ENCODE results near the gene ENO4. TPM values are rescaled to one million over a fixed set of nuclear protein-coding genes. Genes with fewer than 3 reads are reported as not detected.

Gene ENO4
- total and polyA plus RNA-seq, 2 donors from 2014 or later: 0.52 to 1.2 TPM

DNA sequence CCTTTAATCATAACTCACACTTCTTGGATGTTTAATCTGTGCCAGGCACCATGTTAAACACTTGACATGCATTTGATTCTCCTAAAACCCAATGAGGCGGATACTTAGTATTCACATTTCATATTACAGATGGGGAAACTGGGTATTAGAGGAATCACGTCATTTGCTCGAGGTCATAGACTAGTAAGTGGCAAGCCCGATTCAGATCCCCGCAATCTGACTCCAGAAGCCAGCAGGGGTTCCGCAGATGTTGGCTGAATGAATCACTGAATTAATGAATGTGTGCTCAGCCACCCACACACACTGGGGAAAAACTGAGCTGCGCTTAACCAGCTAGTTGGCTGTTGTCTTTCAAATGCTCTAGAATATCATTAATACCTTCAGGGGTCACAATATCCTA, 22.5 kb upstream of the ENO4 start:
- H3K4me3 ChIP-seq (ENCODE audit: low read length in 3 of 3): no peak overlapping the region
- no peak for FAIRE-seq
- H3K36me3 ChIP-seq (ENCODE audit: control insufficient read depth in 2 of 3, insufficient read depth in 3 of 3, low read length in 3 of 3): peaks cover 0 to 4% (median 4%) of the 10 kb centered on the region in 3 donors
- no peak overlapping the region for H3K9ac ChIP-seq (ENCODE audit: low read length in 3 of 3)
- TF ChIP-seq, protein P1, sequence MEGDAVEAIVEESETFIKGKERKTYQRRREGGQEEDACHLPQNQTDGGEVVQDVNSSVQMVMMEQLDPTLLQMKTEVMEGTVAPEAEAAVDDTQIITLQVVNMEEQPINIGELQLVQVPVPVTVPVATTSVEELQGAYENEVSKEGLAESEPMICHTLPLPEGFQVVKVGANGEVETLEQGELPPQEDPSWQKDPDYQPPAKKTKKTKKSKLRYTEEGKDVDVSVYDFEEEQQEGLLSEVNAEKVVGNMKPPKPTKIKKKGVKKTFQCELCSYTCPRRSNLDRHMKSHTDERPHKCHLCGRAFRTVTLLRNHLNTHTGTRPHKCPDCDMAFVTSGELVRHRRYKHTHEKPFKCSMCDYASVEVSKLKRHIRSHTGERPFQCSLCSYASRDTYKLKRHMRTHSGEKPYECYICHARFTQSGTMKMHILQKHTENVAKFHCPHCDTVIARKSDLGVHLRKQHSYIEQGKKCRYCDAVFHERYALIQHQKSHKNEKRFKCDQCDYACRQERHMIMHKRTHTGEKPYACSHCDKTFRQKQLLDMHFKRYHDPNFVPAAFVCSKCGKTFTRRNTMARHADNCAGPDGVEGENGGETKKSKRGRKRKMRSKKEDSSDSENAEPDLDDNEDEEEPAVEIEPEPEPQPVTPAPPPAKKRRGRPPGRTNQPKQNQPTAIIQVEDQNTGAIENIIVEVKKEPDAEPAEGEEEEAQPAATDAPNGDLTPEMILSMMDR (IDR thresholded peaks at IDR 0.05; ENCODE audit: borderline replicate concordance, extremely low read depth, insufficient read depth): no peak
- DNase-seq: no peak
- intact Hi-C loops (cut with DNase I): no loop called here
- no peaks in the 10 kb centered on the region for H3K27me3 ChIP-seq (ENCODE audit: control insufficient read depth, insufficient read depth, low read length)
- no peaks in the 10 kb centered on the region for H3K4me1 ChIP-seq (ENCODE audit: control insufficient read depth in 2 of 3, insufficient read depth in 2 of 3, low read depth in 1 of 3, low read length in 3 of 3)
- H3K9me3 ChIP-seq (ENCODE audit: control insufficient read depth in 2 of 3, insufficient read depth in 1 of 3, low read length in 3 of 3): no peaks in the 10 kb centered on the region
- no peak overlapping the region for H3K27ac ChIP-seq (ENCODE audit: low read depth in 2 of 2, low read length in 2 of 2)

DNA sequence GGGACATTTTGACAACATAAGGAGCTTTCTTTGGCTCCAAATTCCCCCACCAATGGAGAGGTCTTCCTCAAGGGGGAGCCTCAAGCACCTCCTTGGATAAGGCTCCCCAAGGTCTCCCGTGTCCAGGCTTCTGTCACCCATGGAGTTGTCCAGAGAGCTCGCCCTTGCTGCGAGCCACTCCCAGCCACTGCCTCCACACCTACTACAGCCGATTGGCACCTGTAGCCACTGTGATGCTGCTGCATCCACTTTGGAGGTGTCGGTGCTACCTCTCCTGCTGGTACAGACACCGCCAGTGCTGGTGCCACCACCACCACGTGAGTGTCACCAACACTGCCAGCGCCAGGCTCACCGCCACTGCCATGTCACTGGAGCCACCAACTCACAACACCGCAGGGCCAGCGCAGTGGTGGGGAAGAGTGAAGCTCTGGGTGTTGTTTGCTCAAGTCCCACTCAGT, 22.1 kb upstream of the ENO4 start:
- Histone ChIP-seq H3K9me3 (ENCODE audit: control insufficient read depth in 2 of 3, insufficient read depth in 1 of 3, low read length in 3 of 3) (no peaks in the 10 kb centered on the region), H3K27ac (ENCODE audit: low read depth in 2 of 2, low read length in 2 of 2) (no peak overlapping the region), H3K27me3 (ENCODE audit: control insufficient read depth, insufficient read depth, low read length) (no peaks in the 10 kb centered on the region), H3K4me3 (ENCODE audit: low read length in 3 of 3) (no peak overlapping the region), H3K4me1 (ENCODE audit: control insufficient read depth in 2 of 3, insufficient read depth in 2 of 3, low read depth in 1 of 3, low read length in 3 of 3) (no peaks in the 10 kb centered on the region), H3K36me3 (ENCODE audit: control insufficient read depth in 2 of 3, insufficient read depth in 3 of 3, low read length in 3 of 3) (peaks cover 0 to 2% (median 0%) of the 10 kb centered on the region in 3 donors), H3K9ac (ENCODE audit: low read length in 3 of 3) (no peak overlapping the region)
- TF ChIP-seq, protein P1 (IDR thresholded peaks at IDR 0.05; ENCODE audit: borderline replicate concordance, extremely low read depth, insufficient read depth): no peak
- FAIRE-seq: no peak
- DNase-seq: no peak
- intact Hi-C loops (cut with DNase I): no loop called here

DNA sequence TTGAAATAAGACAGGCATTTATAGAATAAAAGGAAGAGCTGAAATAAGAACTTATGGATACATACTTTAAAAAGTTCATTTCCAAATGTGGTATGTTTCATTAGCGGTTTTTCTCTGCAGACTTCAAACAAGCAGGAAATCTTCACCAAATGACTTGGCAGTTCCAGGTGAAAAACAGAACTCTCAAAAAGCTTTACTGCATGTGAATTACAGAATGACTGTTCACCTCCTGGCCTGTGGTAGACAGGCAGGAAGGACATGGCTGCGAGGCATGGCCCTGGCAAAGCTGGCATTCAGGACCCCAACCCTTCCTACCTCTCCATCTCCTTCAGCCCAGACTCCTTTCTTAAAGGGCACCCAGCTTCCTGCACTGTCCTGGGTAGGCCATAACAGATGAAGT, 21.2 kb upstream of the ENO4 start:
- FAIRE-seq (no peak), DNase-seq (no peak)
- H3K4me1 ChIP-seq (ENCODE audit: control insufficient read depth in 2 of 3, insufficient read depth in 2 of 3, low read depth in 1 of 3, low read length in 3 of 3): no peaks in the 10 kb centered on the region
- intact Hi-C loops (cut with DNase I): no loop called here
- H3K27me3 ChIP-seq (ENCODE audit: control insufficient read depth, insufficient read depth, low read length): no peaks in the 10 kb centered on the region
- H3K36me3 ChIP-seq (ENCODE audit: control insufficient read depth in 2 of 3, insufficient read depth in 3 of 3, low read length in 3 of 3): peaks cover 0 to 6% (median 0%) of the 10 kb centered on the region in 3 donors
- TF ChIP-seq, protein P1 (IDR thresholded peaks at IDR 0.05; ENCODE audit: borderline replicate concordance, extremely low read depth, insufficient read depth): no peak
- no peak overlapping the region for H3K9ac ChIP-seq (ENCODE audit: low read length in 3 of 3)
- H3K4me3 ChIP-seq (ENCODE audit: low read length in 3 of 3): no peak overlapping the region
- H3K9me3 ChIP-seq (ENCODE audit: control insufficient read depth in 2 of 3, insufficient read depth in 1 of 3, low read length in 3 of 3): no peaks in the 10 kb centered on the region
- no peak overlapping the region for H3K27ac ChIP-seq (ENCODE audit: low read depth in 2 of 2, low read length in 2 of 2)

DNA sequence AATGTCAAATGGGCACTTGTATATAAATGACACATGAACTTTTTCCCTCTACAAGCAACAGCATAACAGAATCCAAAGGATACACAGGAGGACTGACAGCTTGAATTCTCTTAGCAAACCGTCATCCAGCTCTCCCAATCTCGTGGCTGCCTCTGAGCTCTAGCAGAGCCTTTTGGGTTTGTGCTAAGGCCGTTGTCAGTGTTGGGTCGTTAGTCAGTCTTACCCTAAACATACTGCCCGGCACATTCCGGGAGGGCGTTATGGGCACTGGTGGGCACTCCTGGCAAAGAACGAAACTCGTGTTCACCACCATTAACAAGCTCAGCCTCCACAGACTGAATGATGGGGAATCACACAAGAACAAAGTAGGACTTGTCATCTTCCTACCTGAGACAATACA, 19.6 kb upstream of the ENO4 start:
- no peak for FAIRE-seq
- intact Hi-C loops (cut with DNase I): no loop called here

More for the DNA sequence above, 19.6 kb upstream of the ENO4 start:
- Histone ChIP-seq H3K4me1 (ENCODE audit: control insufficient read depth in 2 of 3, insufficient read depth in 2 of 3, low read depth in 1 of 3, low read length in 3 of 3) (no peaks in the 10 kb centered on the region), H3K27me3 (ENCODE audit: control insufficient read depth, insufficient read depth, low read length) (no peaks in the 10 kb centered on the region), H3K9me3 (ENCODE audit: control insufficient read depth in 2 of 3, insufficient read depth in 1 of 3, low read length in 3 of 3) (no peaks in the 10 kb centered on the region), H3K27ac (ENCODE audit: low read depth in 2 of 2, low read length in 2 of 2) (no peak overlapping the region), H3K36me3 (ENCODE audit: control insufficient read depth in 2 of 3, insufficient read depth in 3 of 3, low read length in 3 of 3) (peaks cover 0 to 6% (median 0%) of the 10 kb centered on the region in 3 donors), H3K4me3 (ENCODE audit: low read length in 3 of 3) (no peak overlapping the region), H3K9ac (ENCODE audit: low read length in 3 of 3) (no peak overlapping the region)
- no peak for DNase-seq
- TF ChIP-seq, protein P1 (IDR thresholded peaks at IDR 0.05; ENCODE audit: borderline replicate concordance, extremely low read depth, insufficient read depth): no peak

All from kidney (tissue), 14 donors.